NB4 (cell line): ENCODE data around the gene CORO6.

ENCODE experiments used
- CTCF ChIP-seq: IDR thresholded peaks from one replicate; pipeline ENCODE4 v1.5.1; 2012; ENCODE audit warnings: low read depth, low read length
- POLR2A ChIP-seq: IDR thresholded peaks from 2 replicates; pipeline ENCODE4 v1.6.1; 2011; ENCODE audit warnings: mild to moderate bottlenecking; ENCODE audit not compliant: insufficient read length; ENCODE audit errors: extremely low read depth
- TF ChIP-seq, protein P1 (sequence below): IDR thresholded peaks from 2 replicates; pipeline ENCODE4 v1.6.1; 2011; ENCODE audit warnings: low read depth, low read length

DNA sequence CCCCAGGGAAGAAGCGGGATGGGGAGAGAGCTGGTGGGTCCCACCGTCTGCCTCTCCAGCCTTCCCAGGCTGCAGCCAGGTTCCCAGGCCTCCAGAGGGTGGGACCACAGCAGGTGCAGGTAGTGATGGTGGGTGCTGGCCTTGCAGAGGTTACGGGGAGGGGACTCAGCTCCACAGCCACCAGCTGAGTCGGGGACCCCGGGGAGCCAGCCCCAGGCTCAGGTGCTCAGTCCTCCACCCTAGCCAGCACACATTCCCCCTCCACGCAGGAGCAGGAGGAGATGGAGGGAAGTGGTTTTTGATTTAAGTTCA lies 49.2 kb downstream of the CORO6 start:
- TF ChIP-seq CTCF (no peak), POLR2A (no peak)
- TF ChIP-seq, protein P1, sequence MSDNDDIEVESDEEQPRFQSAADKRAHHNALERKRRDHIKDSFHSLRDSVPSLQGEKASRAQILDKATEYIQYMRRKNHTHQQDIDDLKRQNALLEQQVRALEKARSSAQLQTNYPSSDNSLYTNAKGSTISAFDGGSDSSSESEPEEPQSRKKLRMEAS = no peak
